ENCODE measurements around the gene OTUD6A.
"Not testable (repeated sequence)": the region's sequence is repeated elsewhere in the genome, so short reads cannot be mapped to it uniquely, and the experiment has no call there.

OTUD6A gene

DNA sequence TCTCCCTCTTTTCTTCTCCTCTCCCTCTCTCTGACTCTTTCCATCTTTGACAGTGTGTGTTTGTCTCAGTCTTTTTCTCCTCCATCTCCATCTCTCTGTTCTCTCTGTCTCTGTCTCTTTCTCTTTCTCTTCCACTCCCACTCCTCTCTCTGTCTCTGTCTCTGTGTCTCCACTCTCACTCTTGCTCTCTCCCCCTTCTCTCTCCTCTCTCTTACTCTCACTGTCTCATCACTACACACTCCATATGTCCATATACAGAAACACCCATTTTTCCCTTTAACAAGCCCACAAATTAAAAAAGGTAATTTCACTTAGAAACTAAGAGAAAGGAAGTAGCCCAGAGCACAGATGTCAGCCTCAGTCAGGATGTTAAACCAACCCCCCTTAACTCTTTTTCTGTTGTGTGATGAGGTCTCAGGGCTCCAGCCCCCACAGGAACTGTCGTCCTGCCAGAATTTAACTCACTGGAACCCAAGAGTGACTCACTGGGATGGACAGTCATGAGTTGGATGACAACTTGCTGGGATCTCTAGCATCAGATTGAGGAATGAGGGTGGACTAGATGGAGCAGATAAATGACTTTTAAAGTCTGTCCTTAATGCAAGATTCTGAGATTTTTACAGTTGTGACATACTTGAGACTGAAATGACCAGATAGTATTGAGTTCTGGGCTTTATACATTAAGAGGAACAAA, 27.5 kb downstream of the OTUD6A start:
- Histone ChIP-seq H3K4me1 (ENCODE audit: control insufficient read depth in 1 of 2, insufficient read depth in 2 of 2, low read length in 2 of 2) (no peaks in the 10 kb centered on the region), H3K4me3 (ENCODE audit: low read depth in 1 of 2, low read length in 2 of 2) (no peak overlapping the region), H3K36me3 (ENCODE audit: control insufficient read depth in 1 of 2, insufficient read depth in 2 of 2, low read length in 2 of 2) (no peaks in the 10 kb centered on the region), H3K9me3 (ENCODE audit: control insufficient read depth in 1 of 2, low read length in 2 of 2) (no peaks in the 10 kb centered on the region), H3K27me3 (ENCODE audit: low read depth, low read length) (no peaks in the 10 kb centered on the region), H3K27ac (ENCODE audit: low read length) (no peak overlapping the region)

DNA sequence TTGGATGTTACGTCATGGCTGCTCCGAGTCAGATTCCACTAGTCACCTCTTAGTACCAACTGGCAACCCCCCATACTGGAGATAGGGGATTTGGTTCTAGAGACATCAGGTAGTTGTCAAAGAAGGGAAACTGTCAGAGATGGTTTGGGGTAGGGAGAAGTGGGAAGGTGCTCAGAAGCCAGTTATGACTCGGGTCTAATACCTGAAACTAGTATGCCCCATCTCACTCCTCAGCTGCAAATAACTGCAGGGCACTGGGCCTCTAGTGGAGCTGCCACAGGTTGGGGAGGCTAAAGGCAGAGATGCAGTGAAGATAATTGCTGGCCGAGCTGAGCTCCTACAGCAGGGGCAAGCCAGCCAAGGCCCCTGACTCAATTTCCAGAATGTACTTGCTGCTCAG, 30.0 kb downstream of the OTUD6A start:
- Histone ChIP-seq H3K27ac (ENCODE audit: low read length) (no peak overlapping the region), H3K4me1 (ENCODE audit: control insufficient read depth in 1 of 2, insufficient read depth in 2 of 2, low read length in 2 of 2) (no peaks in the 10 kb centered on the region), H3K4me3 (ENCODE audit: low read depth in 1 of 2, low read length in 2 of 2) (no peak overlapping the region), H3K9me3 (ENCODE audit: control insufficient read depth in 1 of 2, low read length in 2 of 2) (no peaks in the 10 kb centered on the region), H3K36me3 (ENCODE audit: control insufficient read depth in 1 of 2, insufficient read depth in 2 of 2, low read length in 2 of 2) (no peaks in the 10 kb centered on the region), H3K27me3 (ENCODE audit: low read depth, low read length) (no peaks in the 10 kb centered on the region)

DNA sequence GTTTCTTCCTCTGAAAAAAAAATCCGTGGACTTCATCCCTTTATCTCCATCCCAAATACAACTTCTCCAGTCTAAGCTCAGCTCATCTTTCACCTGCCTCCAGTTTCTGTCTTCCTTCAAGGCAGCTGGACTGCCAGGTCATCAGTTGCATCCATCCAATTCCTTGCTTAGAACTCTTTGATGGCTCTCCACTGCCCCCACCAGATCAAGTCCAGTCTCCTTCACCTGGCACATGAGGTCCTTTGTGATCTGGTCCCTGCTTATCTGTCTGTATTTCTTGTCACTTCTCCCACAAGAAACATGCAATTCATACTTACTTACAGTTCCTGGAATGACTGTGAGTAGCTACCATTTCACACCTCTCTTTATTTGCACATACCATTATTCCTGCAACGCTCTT, 33.8 kb downstream of the OTUD6A start:
- Histone ChIP-seq H3K27me3 (ENCODE audit: low read depth, low read length) (no peaks in the 10 kb centered on the region), H3K4me3 (ENCODE audit: low read depth in 1 of 2, low read length in 2 of 2) (no peak overlapping the region), H3K9me3 (ENCODE audit: control insufficient read depth in 1 of 2, low read length in 2 of 2) (no peaks in the 10 kb centered on the region), H3K4me1 (ENCODE audit: control insufficient read depth in 1 of 2, insufficient read depth in 2 of 2, low read length in 2 of 2) (no peaks in the 10 kb centered on the region), H3K27ac (ENCODE audit: low read length) (no peak overlapping the region), H3K36me3 (ENCODE audit: control insufficient read depth in 1 of 2, insufficient read depth in 2 of 2, low read length in 2 of 2) (no peaks in the 10 kb centered on the region)

DNA sequence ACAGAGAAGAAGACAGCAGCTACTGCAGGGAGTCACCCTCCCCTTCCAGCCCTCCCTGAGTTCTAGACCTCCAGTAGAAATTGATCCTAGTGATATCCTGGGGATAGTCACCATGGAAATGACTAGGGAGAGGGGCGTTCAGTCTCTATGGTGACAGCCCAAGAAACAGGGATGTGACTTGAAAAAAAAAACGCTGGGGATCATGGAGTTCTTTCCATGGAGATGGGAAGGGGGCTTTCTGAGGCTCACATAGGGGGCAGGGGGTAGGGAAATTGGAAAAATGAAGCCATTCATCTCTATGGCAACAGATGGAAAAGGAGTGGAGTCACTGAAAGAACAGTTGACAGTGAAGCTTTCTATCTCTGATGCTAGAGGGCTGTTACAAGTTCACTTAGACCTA, 43.0 kb downstream of the OTUD6A start:
- Histone ChIP-seq H3K4me3 (ENCODE audit: low read depth in 1 of 2, low read length in 2 of 2) (no peak overlapping the region), H3K4me1 (ENCODE audit: control insufficient read depth in 1 of 2, insufficient read depth in 2 of 2, low read length in 2 of 2) (no peaks in the 10 kb centered on the region), H3K9me3 (ENCODE audit: control insufficient read depth in 1 of 2, low read length in 2 of 2) (no peaks in the 10 kb centered on the region), H3K36me3 (ENCODE audit: control insufficient read depth in 1 of 2, insufficient read depth in 2 of 2, low read length in 2 of 2) (no peaks in the 10 kb centered on the region), H3K27ac (ENCODE audit: low read length) (no peak overlapping the region), H3K27me3 (ENCODE audit: low read depth, low read length) (no peaks in the 10 kb centered on the region)

DNA sequence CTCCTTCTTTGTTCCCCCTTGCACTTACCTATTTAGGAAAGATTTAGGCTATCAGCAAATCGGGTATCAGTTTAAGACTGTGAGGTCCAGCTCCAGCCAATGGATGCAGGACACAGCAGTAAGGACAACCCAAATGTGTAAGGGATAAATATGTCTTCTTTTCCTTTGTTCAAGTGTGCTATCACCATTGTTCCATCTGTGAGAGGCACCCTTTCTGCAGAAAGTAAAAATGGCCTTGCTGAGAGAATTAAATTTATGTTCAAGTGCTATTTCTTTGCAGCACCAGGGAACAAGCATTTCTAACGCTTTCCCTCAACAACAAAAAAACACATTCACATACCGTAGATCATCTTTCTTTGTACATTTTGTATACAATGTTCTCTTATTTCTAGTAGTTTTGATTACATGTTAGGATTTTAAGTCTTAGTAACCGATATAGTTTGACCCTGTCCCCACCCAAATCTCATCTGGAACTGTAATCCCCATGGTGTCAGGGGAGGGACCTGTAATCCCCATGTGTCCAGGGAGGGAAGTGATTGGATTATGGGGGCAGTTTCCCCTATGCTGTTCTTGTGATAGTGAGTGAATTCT, 49.3 kb downstream of the OTUD6A start:
- H3K9me3 ChIP-seq (ENCODE audit: control insufficient read depth in 1 of 2, low read length in 2 of 2); H3K36me3 ChIP-seq (ENCODE audit: control insufficient read depth in 1 of 2, insufficient read depth in 2 of 2, low read length in 2 of 2); H3K27ac ChIP-seq (ENCODE audit: low read length); H3K4me3 ChIP-seq (ENCODE audit: low read depth in 1 of 2, low read length in 2 of 2); H3K27me3 ChIP-seq (ENCODE audit: low read depth, low read length); H3K4me1 ChIP-seq (ENCODE audit: control insufficient read depth in 1 of 2, insufficient read depth in 2 of 2, low read length in 2 of 2): not testable (repeated sequence)

Measured in muscle layer of duodenum (tissue), 2 donors.